OCI-LY7 (cell line): ENCODE data around the gene ERN1. TPM values are rescaled to one million over a fixed set of nuclear protein-coding genes. Genes with fewer than 3 reads are reported as not detected.

Experiments
- BruUV-seq: library from RNA; stranded (reverse); fragments of 400-500 nt; replicated peaks from 2 replicates; lab custom pipeline; 2021; lab: Mats Ljungman, UMichigan
- CTCF ChIA-PET: fragments of 300-600 bp; sonication (Branson Sonifier 250); formaldehyde crosslinking; loops from one replicate; lab custom pipeline; 2022; ENCODE audit warnings: antibody characterized with exemption; ENCODE audit not compliant: unreplicated experiment; lab: Charles Lee
- POLR2A ChIA-PET: fragments of 300-600 bp; sonication (Branson Sonifier 250); formaldehyde crosslinking; loops from one replicate; lab custom pipeline; 2022; ENCODE audit warnings: antibody characterized with exemption; lab: Charles Lee
- DNase-seq: peaks from one replicate; pipeline ENCODE4 v3.0.0-alpha.2; 2015; ENCODE audit warnings: low spot score
- H2AFZ ChIP-seq: fragments of 200-600 bp; sonication (generic), shearing (Covaris generic); 2 replicates; pipeline ENCODE4 v1.6.1; 2014; ENCODE audit warnings: mild to moderate bottlenecking, antibody characterized with exemption, low read length, moderate library complexity
- H3K27ac ChIP-seq: fragments of 200-600 bp; sonication (generic); 2 replicates; pipeline ENCODE4 v1.5.1; 2014; ENCODE audit warnings: mixed run types, low read depth, mild to moderate bottlenecking, moderate library complexity, low read length, inconsistent platforms; ENCODE audit not compliant: poor library complexity, severe bottlenecking
- H3K36me3 ChIP-seq: fragments of 200-600 bp; sonication (generic); 2 replicates; pipeline ENCODE4 v1.6.1; 2014; ENCODE audit warnings: mild to moderate bottlenecking, antibody characterized with exemption, low read length, moderate library complexity, mixed read lengths; ENCODE audit not compliant: insufficient read depth
- H3K4me1 ChIP-seq: fragments of 200-600 bp; sonication (generic); 2 replicates; pipeline ENCODE4 v1.5.1; 2014; ENCODE audit warnings: mild to moderate bottlenecking, low read length; ENCODE audit not compliant: insufficient read depth, poor library complexity, severe bottlenecking
- H3K4me2 ChIP-seq: fragments of 200-600 bp; sonication (generic); 2 replicates; pipeline ENCODE4 v1.6.1; 2014; ENCODE audit warnings: mild to moderate bottlenecking, low read length
- H3K4me3 ChIP-seq: fragments of 200-600 bp; sonication (generic); 2 replicates; pipeline ENCODE4 v1.5.1; 2014; ENCODE audit warnings: mild to moderate bottlenecking, low read depth, low read length; ENCODE audit not compliant: poor library complexity, severe bottlenecking
- H3K79me2 ChIP-seq: fragments of 200-600 bp; sonication (generic); 2 replicates; pipeline ENCODE4 v1.6.1; 2016; ENCODE audit warnings: low read depth, mild to moderate bottlenecking, low read length, moderate library complexity, mixed read lengths; ENCODE audit not compliant: insufficient read depth
- H3K9me2 ChIP-seq: fragments of 200-600 bp; sonication (generic); 2 replicates; pipeline ENCODE4 v1.6.1; 2016; ENCODE audit warnings: mild to moderate bottlenecking, low read length, mixed read lengths; ENCODE audit not compliant: insufficient read depth
- H3K9me3 ChIP-seq: fragments of 200-600 bp; sonication (generic); 2 replicates; pipeline ENCODE4 v1.6.1; 2014; ENCODE audit warnings: mild to moderate bottlenecking, mixed run types, low read length, mixed read lengths
- H4K20me1 ChIP-seq: fragments of 200-600 bp; sonication (generic); 2 replicates; pipeline ENCODE4 v1.6.1; 2014; ENCODE audit warnings: mild to moderate bottlenecking, antibody characterized with exemption, low read length, moderate library complexity, mixed read lengths; ENCODE audit not compliant: insufficient read depth
- CTCF ChIP-seq: fragments of 200-600 bp; sonication (generic); conservative IDR thresholded peaks from 2 replicates; pipeline ENCODE4 v1.5.1; 2014; ENCODE audit warnings: mild to moderate bottlenecking, antibody characterized with exemption, low read length, moderate library complexity, mixed read lengths
- EZH2phosphoT487 ChIP-seq: fragments of 200-600 bp; sonication (generic); IDR thresholded peaks from 2 replicates; pipeline ENCODE4 v1.6.1; 2018; ENCODE audit warnings: low read depth, borderline replicate concordance, mild to moderate bottlenecking, mixed run types, antibody characterized with exemption, low read length, moderate library complexity, mixed read lengths
- intact Hi-C: fragments of 100-400 bp; cut with micrococcal nuclease; formaldehyde crosslinking; loops from one replicate; pipeline ENCODE4 v1.10.0; 2022; ENCODE audit not compliant: unreplicated experiment
- total RNA-seq, 2 experiments: library from RNA; depleted of rRNA in 1 of 2; stranded (reverse); fragments of >200 nt in 1 of 2; shearing (Covaris generic) in 1 of 2; gene quantifications; 2 replicates each; pipeline ENCODE4 v1.2.3, GENCODE V29; 2014 to 2022

Gene ERN1
- total RNA-seq, 2 experiments from 2014 or later, result 22.0 to 70.3 TPM

GRCh38 chr17:63998050-63998720, 131.8 kb downstream of the ERN1 start, which contains the start of gene PRR29:
PRR29 (plus strand) TSS chr17:63998351; CDS start chr17:63998365, 14 bp downstream.
- Histone ChIP-seq H3K27ac (no peak within 1 kb of the TSS), H4K20me1 (no peaks in the 10 kb centered on the region), H3K4me2 (peak within 1 kb of the TSS; percentile 87), H3K9me3 (no peaks in the 10 kb centered on the region), H3K36me3 (peaks cover 19% of the 10 kb centered on the region; the same call in 1 of the 2 replicates), H3K4me1 (peaks cover 18% of the 10 kb centered on the region), H3K79me2 (no peaks in the 10 kb centered on the region), H3K9me2 (no peaks in the 10 kb centered on the region), H2AFZ (peak within 1 kb of the TSS; percentile 12; the same call in 1 of the 2 replicates), H3K4me3 (peak within 1 kb of the TSS; percentile 69)
- CTCF ChIA-PET, result no interaction called here
- no TSS peak for BruUV-seq
- POLR2A ChIA-PET, result no interaction called here
- peak; percentile 82 for DNase-seq
- intact Hi-C loops, result no loop called here
- TF ChIP-seq EZH2phosphoT487 (no peak), CTCF (no peak)

DNA sequence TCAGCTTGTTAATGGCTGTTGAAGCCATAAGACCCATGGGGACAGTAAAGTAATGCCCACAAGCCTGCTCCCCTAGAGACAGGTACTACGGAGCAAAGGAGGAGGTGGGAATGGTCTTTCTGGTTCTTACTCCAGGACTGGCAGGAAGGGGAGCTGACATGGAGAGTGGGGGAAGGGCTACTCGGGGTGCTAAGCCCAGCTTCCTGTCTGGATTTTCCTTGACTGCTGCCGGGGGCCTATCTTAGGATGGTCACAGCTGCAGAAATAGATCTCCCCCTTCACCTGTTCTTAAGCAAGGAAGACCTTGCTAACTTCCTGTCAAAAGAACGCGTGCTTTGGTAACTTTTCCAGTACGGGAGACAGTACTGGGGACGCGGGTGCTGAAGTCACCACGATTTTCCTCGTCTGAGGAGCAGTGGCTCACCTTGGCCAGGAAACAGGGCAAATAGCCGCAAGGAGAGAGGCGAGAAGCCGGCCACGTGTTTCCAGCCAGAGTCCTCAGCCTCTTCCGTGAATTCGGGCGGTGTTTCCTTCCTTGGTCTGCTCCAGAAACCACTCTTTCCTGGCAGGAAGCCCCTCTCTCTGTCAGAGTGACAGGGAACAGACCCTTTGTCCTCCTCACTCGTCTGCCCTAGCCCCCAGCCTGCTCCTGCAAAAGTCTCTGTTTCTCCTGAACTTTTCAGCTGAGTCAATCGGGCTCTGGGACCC, 132.4 kb downstream of the ERN1 start:
- Histone ChIP-seq H3K9me3 (no peaks in the 10 kb centered on the region), H4K20me1 (no peaks in the 10 kb centered on the region), H3K79me2 (no peaks in the 10 kb centered on the region), H3K4me1 (peaks cover 18% of the 10 kb centered on the region), H3K4me2 (peak overlapping the region; percentile 87), H3K27ac (no peak overlapping the region), H2AFZ (peak overlapping the region; percentile 12; the same call in 1 of the 2 replicates), H3K4me3 (peak overlapping the region; percentile 69), H3K9me2 (no peaks in the 10 kb centered on the region), H3K36me3 (peaks cover 12% of the 10 kb centered on the region; the same call in 1 of the 2 replicates)
- intact Hi-C loops, result no loop called here
- no TSS peak for BruUV-seq
- CTCF ChIA-PET, result no interaction called here
- TF ChIP-seq CTCF (no peak), EZH2phosphoT487 (no peak)
- POLR2A ChIA-PET, result interaction anchor here (0.6 kb wide), 1 partner anchor 1576 kb away, joined by 3 read pairs; no protein-coding TSS in a partner anchor
- DNase-seq, result no peak
